ENCODE data around the gene NELL2. TPM values are rescaled to one million over a fixed set of nuclear protein-coding genes. Genes with fewer than 3 reads are reported as not detected.

Gene NELL2
- total RNA-seq, 1 experiment from 2014 or later, result 1.1 TPM

DNA sequence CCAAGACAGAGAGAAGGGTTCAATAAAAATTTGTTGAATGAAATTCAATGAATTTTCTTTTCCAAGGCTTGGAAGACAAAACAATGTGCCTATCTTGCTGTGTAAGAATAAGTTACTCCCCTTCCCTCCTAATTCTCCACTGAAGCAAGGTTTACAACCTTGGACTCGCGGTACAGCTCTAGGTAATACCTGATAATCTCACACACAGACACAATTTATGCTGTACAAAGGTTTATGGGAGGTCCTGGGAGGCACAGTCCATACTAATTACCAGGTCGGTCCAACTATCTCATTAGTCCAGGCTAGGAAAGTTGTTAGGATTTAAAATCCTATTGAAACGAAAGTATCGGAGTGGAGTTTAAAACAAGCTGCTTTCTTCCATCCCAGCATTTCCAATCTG lies 42.6 kb downstream of the NELL2 start:
- no peak for TF ChIP-seq JUND (IDR thresholded peaks at IDR 0.05)
- TF ChIP-seq TCF7L2 (IDR thresholded peaks at IDR 0.05; ENCODE audit: borderline replicate concordance, extremely low read depth, insufficient read depth, insufficient read length), result no peak
- TF ChIP-seq POLR2A (IDR thresholded peaks at IDR 0.05; ENCODE audit: borderline replicate concordance, extremely low read depth, insufficient read depth, insufficient read length), result no peak
- TF ChIP-seq YY1 (IDR thresholded peaks at IDR 0.05; ENCODE audit: extremely low read depth, insufficient replicate concordance, low read depth, low read length), result no peak
- no peak for TF ChIP-seq EZH2 (IDR thresholded peaks at IDR 0.05)
- TF ChIP-seq FOSL1 (IDR thresholded peaks at IDR 0.05; ENCODE audit: low read depth), result no peak
- TF ChIP-seq RAD21 (IDR thresholded peaks at IDR 0.05; ENCODE audit: low read depth), result no peak
- TF ChIP-seq, protein P1, sequence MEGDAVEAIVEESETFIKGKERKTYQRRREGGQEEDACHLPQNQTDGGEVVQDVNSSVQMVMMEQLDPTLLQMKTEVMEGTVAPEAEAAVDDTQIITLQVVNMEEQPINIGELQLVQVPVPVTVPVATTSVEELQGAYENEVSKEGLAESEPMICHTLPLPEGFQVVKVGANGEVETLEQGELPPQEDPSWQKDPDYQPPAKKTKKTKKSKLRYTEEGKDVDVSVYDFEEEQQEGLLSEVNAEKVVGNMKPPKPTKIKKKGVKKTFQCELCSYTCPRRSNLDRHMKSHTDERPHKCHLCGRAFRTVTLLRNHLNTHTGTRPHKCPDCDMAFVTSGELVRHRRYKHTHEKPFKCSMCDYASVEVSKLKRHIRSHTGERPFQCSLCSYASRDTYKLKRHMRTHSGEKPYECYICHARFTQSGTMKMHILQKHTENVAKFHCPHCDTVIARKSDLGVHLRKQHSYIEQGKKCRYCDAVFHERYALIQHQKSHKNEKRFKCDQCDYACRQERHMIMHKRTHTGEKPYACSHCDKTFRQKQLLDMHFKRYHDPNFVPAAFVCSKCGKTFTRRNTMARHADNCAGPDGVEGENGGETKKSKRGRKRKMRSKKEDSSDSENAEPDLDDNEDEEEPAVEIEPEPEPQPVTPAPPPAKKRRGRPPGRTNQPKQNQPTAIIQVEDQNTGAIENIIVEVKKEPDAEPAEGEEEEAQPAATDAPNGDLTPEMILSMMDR (IDR thresholded peaks at IDR 0.05 in 2 of 3, conservative IDR thresholded peaks at IDR 0.05 in 1 of 3; ENCODE audit: borderline replicate concordance in 1 of 3, insufficient read depth in 1 of 3, low read depth in 2 of 3, low read length in 2 of 3), result no peak
- no peak for TF ChIP-seq ZNF274 (IDR thresholded peaks at IDR 0.05; ENCODE audit: low read depth, low read length)
- TF ChIP-seq, protein P2, sequence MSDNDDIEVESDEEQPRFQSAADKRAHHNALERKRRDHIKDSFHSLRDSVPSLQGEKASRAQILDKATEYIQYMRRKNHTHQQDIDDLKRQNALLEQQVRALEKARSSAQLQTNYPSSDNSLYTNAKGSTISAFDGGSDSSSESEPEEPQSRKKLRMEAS (IDR thresholded peaks at IDR 0.05), result no peak
- TF ChIP-seq SIN3A (IDR thresholded peaks at IDR 0.05; ENCODE audit: low read depth), result no peak
- TF ChIP-seq ZFX (IDR thresholded peaks at IDR 0.05), result no peak
- no peak for TF ChIP-seq EZH2phosphoT487 (IDR thresholded peaks at IDR 0.05; ENCODE audit: borderline replicate concordance)
- TF ChIP-seq ELF1 (IDR thresholded peaks at IDR 0.05; ENCODE audit: borderline replicate concordance, low read depth), result no peak
- TF ChIP-seq, protein P3, sequence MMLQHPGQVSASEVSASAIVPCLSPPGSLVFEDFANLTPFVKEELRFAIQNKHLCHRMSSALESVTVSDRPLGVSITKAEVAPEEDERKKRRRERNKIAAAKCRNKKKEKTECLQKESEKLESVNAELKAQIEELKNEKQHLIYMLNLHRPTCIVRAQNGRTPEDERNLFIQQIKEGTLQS (IDR thresholded peaks at IDR 0.05), result no peak
- no peak for TF ChIP-seq EGR1 (IDR thresholded peaks at IDR 0.05; ENCODE audit: low read depth)
- TF ChIP-seq, protein P4, sequence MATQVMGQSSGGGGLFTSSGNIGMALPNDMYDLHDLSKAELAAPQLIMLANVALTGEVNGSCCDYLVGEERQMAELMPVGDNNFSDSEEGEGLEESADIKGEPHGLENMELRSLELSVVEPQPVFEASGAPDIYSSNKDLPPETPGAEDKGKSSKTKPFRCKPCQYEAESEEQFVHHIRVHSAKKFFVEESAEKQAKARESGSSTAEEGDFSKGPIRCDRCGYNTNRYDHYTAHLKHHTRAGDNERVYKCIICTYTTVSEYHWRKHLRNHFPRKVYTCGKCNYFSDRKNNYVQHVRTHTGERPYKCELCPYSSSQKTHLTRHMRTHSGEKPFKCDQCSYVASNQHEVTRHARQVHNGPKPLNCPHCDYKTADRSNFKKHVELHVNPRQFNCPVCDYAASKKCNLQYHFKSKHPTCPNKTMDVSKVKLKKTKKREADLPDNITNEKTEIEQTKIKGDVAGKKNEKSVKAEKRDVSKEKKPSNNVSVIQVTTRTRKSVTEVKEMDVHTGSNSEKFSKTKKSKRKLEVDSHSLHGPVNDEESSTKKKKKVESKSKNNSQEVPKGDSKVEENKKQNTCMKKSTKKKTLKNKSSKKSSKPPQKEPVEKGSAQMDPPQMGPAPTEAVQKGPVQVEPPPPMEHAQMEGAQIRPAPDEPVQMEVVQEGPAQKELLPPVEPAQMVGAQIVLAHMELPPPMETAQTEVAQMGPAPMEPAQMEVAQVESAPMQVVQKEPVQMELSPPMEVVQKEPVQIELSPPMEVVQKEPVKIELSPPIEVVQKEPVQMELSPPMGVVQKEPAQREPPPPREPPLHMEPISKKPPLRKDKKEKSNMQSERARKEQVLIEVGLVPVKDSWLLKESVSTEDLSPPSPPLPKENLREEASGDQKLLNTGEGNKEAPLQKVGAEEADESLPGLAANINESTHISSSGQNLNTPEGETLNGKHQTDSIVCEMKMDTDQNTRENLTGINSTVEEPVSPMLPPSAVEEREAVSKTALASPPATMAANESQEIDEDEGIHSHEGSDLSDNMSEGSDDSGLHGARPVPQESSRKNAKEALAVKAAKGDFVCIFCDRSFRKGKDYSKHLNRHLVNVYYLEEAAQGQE (IDR thresholded peaks at IDR 0.05; ENCODE audit: low read depth), result no peak
- CTCF ChIA-PET, result no interaction called here
- RAD21 ChIA-PET (ENCODE audit: low non-redundant PET in 1 of 2, low total read pairs in 2 of 2, uncharacterized antibody in 2 of 2, unreplicated experiment in 2 of 2), result no interaction called here
- H4K20me1 ChIP-seq (ENCODE audit: insufficient read depth), result no peaks in the 10 kb centered on the region
- no peak for DNase-seq (ENCODE audit: low read depth, low spot score)
- no peaks in the 10 kb centered on the region for H3K4me1 ChIP-seq (ENCODE audit: control insufficient read depth in 1 of 2, insufficient read depth in 2 of 2, low read length in 2 of 2)
- intact Hi-C loops (cut with micrococcal nuclease), result no loop called here
- no peaks in the 10 kb centered on the region for H3K9me2 ChIP-seq (ENCODE audit: insufficient read depth)
- ATAC-seq, result no peak
- no peak overlapping the region for H3K4me3 ChIP-seq (replicated peaks in 1 of 2; ENCODE audit: low read depth in 1 of 2, low read length in 2 of 2)
- BruUV-seq (replicated peaks), result no TSS peak
- H3K4me2 ChIP-seq (ENCODE audit: low read length), result no peak overlapping the region
- no peaks in the 10 kb centered on the region for H3K27me3 ChIP-seq (ENCODE audit: insufficient read depth, low read length)
- no peaks in the 10 kb centered on the region for H3K9me3 ChIP-seq (ENCODE audit: control insufficient read depth in 1 of 2, insufficient read depth in 1 of 2, low read depth in 1 of 2, low read length in 2 of 2)
- no peak overlapping the region for H3K9ac ChIP-seq (ENCODE audit: low read length)
- no peak overlapping the region for H3K27ac ChIP-seq (ENCODE audit: low read depth, low read length)
- H3K79me2 ChIP-seq (ENCODE audit: insufficient read depth, low read length), result no peaks in the 10 kb centered on the region
- POLR2A ChIA-PET, result no interaction called here
- no peak overlapping the region for H2AFZ ChIP-seq (ENCODE audit: low read depth, low read length, poor library complexity, severe bottlenecking)
- H3K36me3 ChIP-seq (ENCODE audit: control insufficient read depth in 1 of 2, insufficient read depth in 2 of 2, low read length in 2 of 2), result no peaks in the 10 kb centered on the region

All from HCT116 (cell line).